Left lung (tissue), 10 donors: ENCODE results near the gene ATP8A2. TPM values are rescaled to one million over a fixed set of nuclear protein-coding genes. Genes with fewer than 3 reads are reported as not detected.

Source experiments
- ATAC-seq: fragments of 200-7000 bp; cut with Tn5 transposase; one replicate; pipeline ENCODE4 v1.9.1; 2020; ENCODE audit warnings: moderate library complexity
- DNase-seq, 4 donors: peaks; one replicate each; pipeline ENCODE4 v3.0.0-alpha.2; 2013 to 2020
- H3K27ac ChIP-seq, 2 donors: fragments of 200-600 bp; sonication (generic) in 1 of 2; one replicate each; pipeline versions ENCODE4 v1.5.0 to v1.8.0; 2020 to 2021
- H3K27me3 ChIP-seq, 2 donors: fragments of 200-600 bp; sonication (generic) in 1 of 2; one replicate each; pipeline versions ENCODE4 v1.5.0 to v1.8.0; 2020 to 2021
- H3K36me3 ChIP-seq, 2 donors: fragments of 200-600 bp; sonication (generic) in 1 of 2; one replicate each; pipeline versions ENCODE4 v1.5.0 to v1.8.0; 2020 to 2021
- H3K4me1 ChIP-seq, 2 donors: fragments of 200-600 bp; one replicate each; pipeline ENCODE4 v1.8.0; 2021
- H3K4me3 ChIP-seq, 2 donors: fragments of 200-600 bp; sonication (generic) in 1 of 2; one replicate each; pipeline versions ENCODE4 v1.5.0 to v1.8.0; 2020 to 2021; ENCODE audit warnings: mild to moderate bottlenecking in 1 of 2
- H3K9me3 ChIP-seq, 2 donors: fragments of 200-600 bp; sonication (generic) in 1 of 2; one replicate each; pipeline versions ENCODE4 v1.5.0 to v1.8.0; 2020 to 2021
- intact Hi-C, 2 donors: fragments of 100-400 bp; cut with DNase I; formaldehyde crosslinking; loops; one replicate each; pipeline versions ENCODE4 v1.11.2 to v1.14.2; 2022
- polyA plus RNA-seq, 6 donors: library from polyadenylated mRNA; unstranded; fragments of 120-200 nt; gene quantifications; one replicate each; pipeline ENCODE4 v1.2.1, GENCODE V29; 2013; ENCODE audit not compliant: insufficient read length in 6 of 6
- total RNA-seq, 2 donors: library from RNA; stranded (reverse); fragmentation: NEBNext Ultra II Directional; extraction: Animal tissue kit (Norgen Biotek cat#: 25700); gene quantifications; one replicate each; pipeline ENCODE4 v1.2.1, GENCODE V29; 2021
- TF ChIP-seq, protein P1 (sequence below), 2 donors: fragments of 200-600 bp; sonication (generic) in 1 of 2; IDR thresholded peaks; one replicate each; pipeline versions ENCODE4 v1.5.0 to v1.8.0; 2021; ENCODE audit warnings: antibody characterized with exemption in 2 of 2
- donor health status: DM: no; HTN: yes; CAD: no.
- donor health status: DM: no; HTN: no; CAD: no.

Gene ATP8A2
- total and polyA plus RNA-seq, 8 donors = 1.1 to 13.4 (median 9.6) TPM

DNA sequence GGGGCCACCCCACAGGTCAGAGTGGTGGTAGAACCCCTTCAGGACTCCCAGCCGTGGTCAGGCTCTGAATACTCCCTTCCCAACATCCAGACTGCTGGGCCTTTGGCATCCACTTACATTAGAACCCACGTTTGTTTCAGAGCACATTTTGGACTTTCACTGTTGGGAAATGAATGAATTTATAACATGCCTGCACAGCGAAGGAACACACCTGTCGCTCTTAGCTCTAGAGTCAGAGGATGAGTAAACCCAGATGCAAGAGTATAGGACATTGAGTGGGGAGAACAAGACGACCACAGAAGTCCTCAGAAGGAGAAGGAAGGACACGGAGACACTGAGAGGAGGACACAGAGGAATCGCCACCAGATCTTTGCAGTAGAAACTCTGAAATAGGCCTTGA lies 649.1 kb downstream of the ATP8A2 start:
- H3K9me3 ChIP-seq = no peaks in the 10 kb centered on the region
- intact Hi-C loops = no loop called here
- DNase-seq (no peak), ATAC-seq (no peak)
- H3K4me1 ChIP-seq = peaks cover 0 to 9% of the 10 kb centered on the region in 2 donors
- no peaks in the 10 kb centered on the region for H3K27me3 ChIP-seq
- no peak overlapping the region for H3K4me3 ChIP-seq
- H3K36me3 ChIP-seq = no peaks in the 10 kb centered on the region
- H3K27ac ChIP-seq = no peak overlapping the region
- TF ChIP-seq, protein P1, sequence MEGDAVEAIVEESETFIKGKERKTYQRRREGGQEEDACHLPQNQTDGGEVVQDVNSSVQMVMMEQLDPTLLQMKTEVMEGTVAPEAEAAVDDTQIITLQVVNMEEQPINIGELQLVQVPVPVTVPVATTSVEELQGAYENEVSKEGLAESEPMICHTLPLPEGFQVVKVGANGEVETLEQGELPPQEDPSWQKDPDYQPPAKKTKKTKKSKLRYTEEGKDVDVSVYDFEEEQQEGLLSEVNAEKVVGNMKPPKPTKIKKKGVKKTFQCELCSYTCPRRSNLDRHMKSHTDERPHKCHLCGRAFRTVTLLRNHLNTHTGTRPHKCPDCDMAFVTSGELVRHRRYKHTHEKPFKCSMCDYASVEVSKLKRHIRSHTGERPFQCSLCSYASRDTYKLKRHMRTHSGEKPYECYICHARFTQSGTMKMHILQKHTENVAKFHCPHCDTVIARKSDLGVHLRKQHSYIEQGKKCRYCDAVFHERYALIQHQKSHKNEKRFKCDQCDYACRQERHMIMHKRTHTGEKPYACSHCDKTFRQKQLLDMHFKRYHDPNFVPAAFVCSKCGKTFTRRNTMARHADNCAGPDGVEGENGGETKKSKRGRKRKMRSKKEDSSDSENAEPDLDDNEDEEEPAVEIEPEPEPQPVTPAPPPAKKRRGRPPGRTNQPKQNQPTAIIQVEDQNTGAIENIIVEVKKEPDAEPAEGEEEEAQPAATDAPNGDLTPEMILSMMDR (IDR thresholded peaks at IDR 0.05) = no peak

DNA sequence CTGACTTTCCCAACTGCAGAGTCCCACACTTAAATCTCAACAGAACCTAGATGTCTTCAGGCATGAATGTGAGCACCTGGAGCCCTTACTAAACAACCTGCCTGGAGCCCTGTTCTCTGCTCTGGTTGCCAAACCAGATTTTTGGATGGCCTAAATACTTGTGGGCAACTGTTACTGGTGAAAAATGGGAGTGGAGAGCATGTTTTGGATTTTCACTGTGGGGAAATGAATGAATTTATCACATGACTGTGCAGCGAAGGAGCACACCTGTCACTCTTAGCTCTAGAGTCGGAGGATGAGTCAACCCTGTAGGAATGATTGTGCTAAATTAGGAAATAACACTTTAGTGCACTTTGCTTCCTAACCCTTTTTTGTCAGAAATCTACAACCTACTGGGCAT lies 649.7 kb downstream of the ATP8A2 start:
- no peak overlapping the region for H3K4me3 ChIP-seq
- no peaks in the 10 kb centered on the region for H3K9me3 ChIP-seq
- H3K4me1 ChIP-seq = peaks cover 0 to 9% of the 10 kb centered on the region in 2 donors
- H3K27ac ChIP-seq = peak overlapping the region in 1 of 2 donors; percentile 5
- ATAC-seq (peak; percentile 10), DNase-seq (no peak)
- H3K27me3 ChIP-seq = no peaks in the 10 kb centered on the region
- no peaks in the 10 kb centered on the region for H3K36me3 ChIP-seq
- TF ChIP-seq, protein P1 (IDR thresholded peaks at IDR 0.05) = no peak
- intact Hi-C loops = no loop called here

DNA sequence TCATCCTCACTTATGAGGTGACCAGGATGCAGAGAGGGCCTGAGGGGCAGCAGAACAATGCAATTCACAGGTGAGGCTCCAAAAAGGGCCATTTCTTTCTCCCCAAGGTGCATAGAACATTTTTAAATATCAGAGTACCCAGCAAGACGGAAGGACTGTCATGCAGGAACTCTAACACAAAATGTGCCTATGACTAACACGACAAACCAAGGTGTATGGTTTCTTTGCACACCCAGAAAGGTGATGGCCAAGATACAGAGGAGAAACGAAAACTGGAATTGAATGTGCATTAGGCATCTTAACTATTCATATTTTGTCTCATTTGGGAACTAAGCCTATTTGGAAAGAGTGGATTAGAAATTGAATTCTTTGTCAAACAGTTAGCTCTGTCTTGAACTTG lies 650.2 kb downstream of the ATP8A2 start:
- ATAC-seq (no peak), DNase-seq (no peak)
- Histone ChIP-seq H3K27ac (peak overlapping the region in 1 of 2 donors; percentile 5), H3K27me3 (no peaks in the 10 kb centered on the region), H3K9me3 (no peaks in the 10 kb centered on the region), H3K4me1 (peaks cover 0 to 9% of the 10 kb centered on the region in 2 donors), H3K4me3 (no peak overlapping the region), H3K36me3 (no peaks in the 10 kb centered on the region)
- intact Hi-C loops = no loop called here
- TF ChIP-seq, protein P1 (IDR thresholded peaks at IDR 0.05) = no peak

DNA sequence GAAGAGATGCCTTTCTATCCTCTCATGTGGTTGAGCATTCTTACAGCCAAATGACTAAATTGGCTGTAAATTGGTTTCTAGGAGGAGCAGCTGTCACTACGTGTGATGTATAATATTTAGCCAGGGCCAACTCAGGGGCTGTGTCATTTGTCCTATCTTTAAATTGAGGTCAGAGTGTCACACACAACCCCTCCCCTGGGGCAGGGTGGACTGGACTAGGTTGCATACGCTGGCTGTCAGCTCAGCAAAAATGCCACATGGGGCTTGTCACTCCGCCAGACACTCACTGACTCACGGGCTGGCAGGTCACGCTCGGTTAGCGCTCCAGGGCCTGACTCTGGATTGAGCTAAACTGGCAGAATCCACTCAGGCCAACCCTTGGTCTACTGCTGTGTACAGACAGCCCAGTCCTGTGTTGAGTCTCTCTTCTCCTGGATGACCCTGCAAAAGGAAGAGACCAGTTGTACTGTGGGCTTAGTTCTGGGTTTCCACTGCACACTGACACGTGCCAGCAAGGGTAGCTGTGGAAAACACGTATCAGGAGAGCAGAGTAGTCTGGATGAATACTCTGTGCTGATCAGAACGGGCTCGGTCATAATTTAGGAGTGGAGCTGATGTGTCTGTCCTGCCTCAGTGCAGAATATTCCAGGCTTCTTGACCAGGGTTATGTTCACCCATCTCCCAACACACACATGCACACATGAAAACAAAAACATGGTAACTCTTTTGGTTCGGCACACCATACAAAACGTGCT lies 650.9 kb downstream of the ATP8A2 start:
- Histone ChIP-seq H3K27ac (no peak overlapping the region), H3K4me1 (peaks cover 0 to 7% of the 10 kb centered on the region in 2 donors), H3K9me3 (no peaks in the 10 kb centered on the region), H3K27me3 (no peaks in the 10 kb centered on the region), H3K36me3 (no peaks in the 10 kb centered on the region), H3K4me3 (no peak overlapping the region)
- intact Hi-C loops = no loop called here
- TF ChIP-seq, protein P1 (IDR thresholded peaks at IDR 0.05) = no peak
- peak; percentile 79 for ATAC-seq
- DNase-seq = peak in 3 of 4 donors; percentile 54 to 86 (median 83)

DNA sequence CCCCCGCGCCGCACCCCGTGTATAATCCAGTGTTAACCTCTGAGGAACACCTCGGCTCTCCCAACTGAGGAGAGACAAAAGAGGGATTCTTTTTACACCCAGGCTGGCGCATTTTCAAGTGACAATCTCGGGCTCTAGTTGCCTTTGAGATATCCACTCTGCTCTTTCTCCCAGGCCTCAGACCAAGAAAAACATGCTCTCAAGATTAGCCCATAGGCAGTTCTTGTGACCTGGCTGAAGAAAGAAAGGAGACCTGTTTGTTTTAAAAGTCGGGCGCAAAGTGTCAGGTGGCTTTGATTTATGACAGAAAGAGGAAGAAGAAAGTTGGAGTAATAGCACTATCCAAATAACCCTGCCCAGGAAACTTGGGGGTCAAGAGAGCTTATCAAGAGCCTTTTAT lies 652.8 kb downstream of the ATP8A2 start:
- Histone ChIP-seq H3K36me3 (no peaks in the 10 kb centered on the region), H3K27me3 (no peaks in the 10 kb centered on the region), H3K27ac (peak overlapping the region in 1 of 2 donors; percentile 19), H3K4me3 (no peak overlapping the region), H3K9me3 (no peaks in the 10 kb centered on the region), H3K4me1 (peaks cover 0 to 4% of the 10 kb centered on the region in 2 donors)
- DNase-seq (no peak), ATAC-seq (peak; percentile 41)
- TF ChIP-seq, protein P1 (IDR thresholded peaks at IDR 0.05) = no peak
- intact Hi-C loops = no loop called here
